Skeletal muscle tissue (tissue), 1 donor: ENCODE measurements around the gene LIPA. TPM values are rescaled to one million over a fixed set of nuclear protein-coding genes. Genes with fewer than 3 reads are reported as not detected.

Experiments used
- total RNA-seq: library from RNA; depleted of rRNA; stranded (reverse); fragments of >200 nt; gene quantifications from one replicate; pipeline ENCODE4 v1.2.3, GENCODE V29; 2014

LIPA gene
- total RNA-seq, 1 donor from 2014 or later, result 50.1 TPM

Other genes starting within 250 kb of the LIPA start
- under 0.01 TPM for gene CH25H, start 44.5 kb downstream of the LIPA start, total RNA-seq
- 6.8 TPM for gene IFIT2, start 50.3 kb upstream of the LIPA start, total RNA-seq
- gene IFIT3, start 76.2 kb upstream of the LIPA start, total RNA-seq, result 12.0 TPM
- gene IFIT1B, start 126.3 kb upstream of the LIPA start, total RNA-seq, result 2.1 TPM
- 34.4 TPM for gene IFIT1, start 140.8 kb upstream of the LIPA start, total RNA-seq
- 9.9 TPM for gene IFIT5, start 162.8 kb upstream of the LIPA start, total RNA-seq